G401 (cell line): ENCODE results near the gene ANAPC5. TPM values are rescaled to one million over a fixed set of nuclear protein-coding genes. Genes with fewer than 3 reads are reported as not detected.
A peak's percentile ranks its signal among the peaks of the same experiment; 100 is the strongest.
"Not testable (repeated sequence)": the region's sequence is repeated elsewhere in the genome, so short reads cannot be mapped to it uniquely, and the experiment has no call there.

Experiments
- DNase-seq: peaks from one replicate; pipeline ENCODE4 v3.0.0-alpha.2; 2015; ENCODE audit warnings: low spot score
- in situ Hi-C: cut with HindIII; loops from 2 replicates; pipeline ENCODE4 v1.10.0; 2016; ENCODE audit warnings: low sequenced_read_pairs, mixed read lengths
- total RNA-seq: library from RNA; depleted of rRNA; stranded (reverse); fragments of >200 nt; shearing (Covaris generic); gene quantifications from 2 replicates; pipeline ENCODE4 v1.2.3, GENCODE V29; 2014

ANAPC5 gene
- total RNA-seq, 1 experiment from 2014 or later = 154 TPM

DNA sequence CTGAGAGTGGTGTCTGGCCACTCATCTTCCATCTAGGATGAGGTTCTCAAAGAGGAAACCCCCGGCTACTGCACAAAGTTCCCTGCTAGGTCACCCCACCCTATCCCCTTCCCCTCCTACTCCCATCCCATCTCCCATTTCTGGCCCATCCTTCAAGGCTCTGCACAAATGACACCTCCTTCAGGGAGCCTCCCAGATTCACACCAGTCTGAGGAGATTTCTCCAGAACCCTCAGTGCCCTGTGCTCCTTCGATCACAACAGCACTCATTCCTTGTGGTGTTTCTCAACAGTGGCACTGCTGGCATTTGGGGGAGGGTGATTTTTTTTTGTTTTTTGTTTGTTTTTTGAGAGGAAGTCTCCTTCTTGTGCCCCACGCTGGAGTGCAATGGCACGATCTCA, 58.6 kb downstream of the ANAPC5 start:
- no peak for DNase-seq
- in situ Hi-C loops = no loop called here

DNA sequence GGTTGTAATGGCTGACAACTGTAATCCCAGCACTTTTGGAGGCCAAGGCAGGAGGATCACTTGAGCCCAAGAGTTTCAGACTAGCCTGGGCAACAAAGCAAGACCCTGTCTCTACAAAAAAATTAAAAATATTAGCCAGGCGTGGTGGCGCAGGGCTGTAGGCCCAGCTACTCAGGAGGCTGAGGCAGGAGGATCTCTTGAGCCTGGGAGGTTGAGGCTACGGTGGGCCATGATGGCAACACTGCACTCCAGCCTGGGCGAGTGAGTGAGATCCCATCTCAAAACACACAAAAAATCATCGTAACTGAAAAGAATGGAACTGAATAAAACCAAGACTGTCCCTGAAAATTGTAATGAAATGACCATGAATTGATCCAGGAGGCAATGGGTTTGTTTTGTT, 61.8 kb downstream of the ANAPC5 start:
- in situ Hi-C loops = no loop called here
- DNase-seq = no peak

DNA sequence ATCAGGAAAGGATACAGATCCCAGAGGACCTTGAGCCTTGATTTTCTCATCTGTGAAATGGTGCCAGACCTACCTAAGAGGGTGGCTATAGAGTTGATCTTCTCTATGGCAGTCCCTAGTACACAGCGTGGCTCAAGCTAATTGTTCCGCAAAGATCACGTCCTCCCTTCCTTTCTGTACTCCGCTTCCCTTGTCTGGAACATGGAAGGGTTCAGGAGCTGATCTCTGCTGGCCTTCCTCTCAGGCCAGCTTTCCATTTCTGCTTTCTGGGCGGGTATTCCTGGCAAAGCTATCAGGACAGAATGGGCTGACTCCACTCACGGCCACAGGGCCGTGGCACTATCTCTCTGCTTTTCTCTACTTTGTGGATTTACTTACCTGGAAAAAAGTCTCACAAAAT, 62.2 kb downstream of the ANAPC5 start:
- in situ Hi-C loops = no loop called here
- DNase-seq = peak; percentile 74

DNA sequence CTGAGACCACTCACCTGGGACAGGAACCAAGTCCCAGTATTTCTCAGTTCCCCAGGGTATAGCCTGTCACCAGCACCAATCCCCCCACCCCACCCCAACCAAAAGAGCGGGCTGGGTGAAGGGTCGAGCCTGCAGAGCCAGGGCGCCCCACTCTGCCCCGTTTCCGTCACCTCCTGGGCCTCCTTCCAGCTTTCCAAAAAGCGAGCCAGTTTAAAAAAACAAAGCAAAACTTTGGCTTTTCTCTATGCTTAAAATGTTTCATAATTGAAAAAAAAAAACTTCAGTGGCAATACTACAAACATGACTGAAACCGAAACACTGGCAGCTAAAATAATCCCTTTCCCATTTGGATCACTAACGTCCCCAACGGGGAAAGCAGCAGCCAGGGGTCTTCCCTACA, 63.2 kb downstream of the ANAPC5 start:
- DNase-seq = no peak
- in situ Hi-C loops = no loop called here

DNA sequence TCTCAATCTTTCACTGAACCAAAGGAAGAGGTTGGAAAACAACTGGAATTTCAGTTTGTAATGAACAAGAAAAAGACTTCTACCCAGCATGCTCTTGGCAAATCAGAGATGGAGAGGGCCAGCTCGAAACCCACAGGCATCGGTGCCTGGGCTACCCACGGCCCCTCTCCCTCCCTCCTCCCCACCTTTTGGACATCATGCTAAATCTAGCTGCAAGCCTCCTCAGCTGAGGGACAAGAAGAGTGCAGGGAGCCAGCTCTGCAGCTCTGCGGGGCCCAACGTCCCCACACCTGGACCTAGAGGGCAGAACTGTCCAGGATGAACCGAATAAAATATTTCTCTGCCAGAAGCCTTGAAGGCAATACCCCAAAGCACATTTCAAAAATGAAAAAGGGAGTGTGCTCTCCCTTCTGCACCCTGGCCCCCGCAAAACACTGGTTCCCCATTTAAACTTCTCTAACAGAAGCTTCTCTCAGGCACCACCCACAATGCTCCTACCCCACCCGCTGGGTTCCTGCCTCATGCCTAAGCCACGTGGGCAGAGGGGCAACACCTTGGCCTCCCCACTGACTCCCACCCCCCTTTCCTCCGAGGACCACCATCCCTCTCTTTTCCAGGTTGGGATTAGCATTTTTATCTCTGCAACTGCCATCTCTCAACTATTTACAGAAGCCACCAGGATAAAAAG, 63.9 kb downstream of the ANAPC5 start:
- peak; percentile 41 for DNase-seq

DNA sequence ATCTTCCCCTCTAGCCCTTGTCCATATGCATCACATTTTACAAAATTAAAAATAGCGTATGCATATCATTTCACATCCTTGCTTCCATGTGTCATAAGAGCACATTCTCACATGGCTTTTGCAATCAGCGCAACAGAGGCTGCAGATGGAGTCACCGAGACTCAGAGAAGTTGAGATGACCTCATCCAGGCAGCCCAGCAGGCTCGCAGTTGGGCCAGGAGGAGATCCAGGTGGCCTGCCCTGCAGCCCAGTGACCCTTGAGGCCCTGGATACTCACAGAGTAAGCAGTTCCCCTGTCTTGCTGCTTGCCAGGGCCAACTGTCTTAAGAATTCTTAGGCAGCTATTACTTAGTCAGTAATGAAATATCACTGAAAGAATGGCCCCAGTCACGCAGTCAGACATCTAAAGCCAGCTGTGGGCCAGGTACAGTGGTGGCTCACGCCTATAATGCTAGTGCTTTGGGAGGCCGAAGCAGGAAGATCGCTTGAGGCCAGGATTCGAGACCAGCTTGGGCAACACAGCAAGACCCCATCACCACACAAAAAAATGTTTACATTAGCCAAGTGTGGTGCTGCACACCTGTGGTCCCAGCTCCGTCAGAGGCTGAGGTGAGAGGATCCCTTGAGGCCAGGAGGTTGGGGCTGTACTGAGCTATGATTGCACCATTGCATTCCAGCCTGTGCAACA, 64.8 kb downstream of the ANAPC5 start:
- peak; percentile 91 for DNase-seq
- in situ Hi-C loops = no loop called here

More for the DNA sequence above, 63.9 kb downstream of the ANAPC5 start:
- in situ Hi-C loops = no loop called here

DNA sequence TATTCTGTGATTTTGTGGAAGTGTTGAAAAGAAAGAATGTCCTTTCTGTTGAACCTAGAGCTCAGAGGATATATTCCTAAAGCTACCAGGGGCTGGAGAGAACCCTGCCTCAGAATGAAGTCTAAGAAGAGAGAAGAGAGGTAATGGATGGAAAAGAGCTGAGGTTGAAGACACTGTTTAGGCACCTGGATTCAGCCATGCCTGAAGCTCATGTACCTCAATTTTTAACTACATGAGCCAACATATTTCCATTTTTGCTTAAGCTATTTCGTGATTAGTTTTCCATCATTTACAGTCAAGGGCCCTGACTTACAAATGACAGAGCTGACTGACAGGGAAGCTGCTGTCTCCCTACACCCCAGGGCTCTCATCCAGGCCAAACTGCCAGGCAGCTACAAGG, 66.4 kb downstream of the ANAPC5 start:
- in situ Hi-C loops = no loop called here

DNA sequence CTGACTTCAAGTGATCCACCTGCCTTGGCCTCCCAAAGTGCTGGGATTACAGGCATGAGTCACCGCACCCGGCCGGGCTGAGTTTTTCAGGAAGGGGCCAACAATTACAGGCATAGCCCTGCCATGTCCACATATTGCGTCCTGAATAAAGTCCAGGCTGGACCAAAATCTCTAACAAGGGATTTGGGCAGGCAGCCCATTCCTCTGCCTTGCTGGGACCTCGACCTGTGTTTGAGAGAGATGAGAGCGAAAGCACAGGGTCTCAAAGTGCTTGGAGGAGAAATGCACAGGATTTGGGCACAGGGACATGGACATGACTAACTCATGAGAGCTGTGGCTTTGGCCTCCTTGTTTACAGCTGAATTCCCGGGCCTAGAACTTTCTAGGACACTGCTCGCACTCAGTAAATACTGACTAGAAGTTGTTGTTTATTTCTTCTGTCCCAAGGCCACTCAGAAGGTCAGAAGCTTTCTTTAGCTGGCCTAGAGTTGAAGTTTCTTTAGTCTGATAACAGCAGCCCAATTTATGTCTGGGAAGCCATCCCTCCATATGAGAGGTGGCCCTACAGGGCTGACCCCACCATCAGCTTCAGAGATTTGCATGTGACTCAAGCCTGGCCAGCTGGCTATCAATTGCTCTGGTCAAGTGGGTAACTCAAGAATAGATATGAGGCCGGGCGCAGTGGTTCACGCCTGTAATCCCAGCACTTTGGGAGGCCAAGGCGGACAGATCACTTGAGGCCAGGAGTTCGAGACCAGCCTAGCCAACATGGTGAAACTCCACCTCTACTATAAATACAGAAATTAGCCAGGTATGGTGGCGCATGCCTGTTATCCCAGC, 67.4 kb downstream of the ANAPC5 start:
- peak; percentile 59 for DNase-seq

More for the DNA sequence above, 66.4 kb downstream of the ANAPC5 start:
- no peak for DNase-seq

DNA sequence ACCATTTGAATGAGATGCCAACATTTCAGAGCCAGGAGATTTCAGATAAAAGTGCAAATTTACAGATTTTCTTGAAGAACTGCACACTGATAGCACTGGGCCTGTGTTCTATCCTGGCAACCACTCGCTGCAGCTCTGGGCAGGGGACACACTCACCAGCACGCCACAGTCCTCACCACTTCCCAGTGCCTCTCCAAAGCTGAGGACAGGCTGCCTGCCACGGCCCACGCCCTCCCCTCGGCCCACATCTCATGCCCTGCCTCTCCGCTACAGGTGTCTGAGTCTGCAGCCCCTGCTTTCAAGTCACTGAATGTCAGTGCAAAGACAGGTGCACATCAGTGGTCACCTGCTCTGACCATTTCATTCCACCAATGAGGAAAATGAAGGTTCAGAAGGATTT, 68.4 kb downstream of the ANAPC5 start:
- in situ Hi-C loops = no loop called here
- peak; percentile 15 for DNase-seq

More for the DNA sequence above, 67.4 kb downstream of the ANAPC5 start:
- in situ Hi-C loops = no loop called here

DNA sequence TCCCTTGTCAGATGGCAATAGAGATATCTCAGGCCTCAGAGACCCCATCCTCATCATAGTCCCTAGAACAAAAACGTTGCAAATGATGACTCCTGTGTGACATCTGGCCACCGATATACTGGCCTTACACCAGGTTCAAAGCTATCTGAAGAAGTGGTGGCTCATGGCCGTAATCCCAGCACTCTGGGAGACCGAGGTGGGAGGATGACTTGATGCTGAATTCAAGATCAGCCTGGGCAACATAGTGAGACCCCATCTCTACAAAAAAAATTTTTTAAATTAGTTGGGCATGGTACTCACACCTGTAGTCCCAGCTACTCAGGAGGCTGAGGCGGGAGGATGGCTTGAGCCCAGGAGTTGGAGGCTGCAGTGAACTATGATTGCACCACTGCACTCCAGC, 68.8 kb downstream of the ANAPC5 start:
- peak; percentile 6 for DNase-seq
- in situ Hi-C loops = no loop called here

DNA sequence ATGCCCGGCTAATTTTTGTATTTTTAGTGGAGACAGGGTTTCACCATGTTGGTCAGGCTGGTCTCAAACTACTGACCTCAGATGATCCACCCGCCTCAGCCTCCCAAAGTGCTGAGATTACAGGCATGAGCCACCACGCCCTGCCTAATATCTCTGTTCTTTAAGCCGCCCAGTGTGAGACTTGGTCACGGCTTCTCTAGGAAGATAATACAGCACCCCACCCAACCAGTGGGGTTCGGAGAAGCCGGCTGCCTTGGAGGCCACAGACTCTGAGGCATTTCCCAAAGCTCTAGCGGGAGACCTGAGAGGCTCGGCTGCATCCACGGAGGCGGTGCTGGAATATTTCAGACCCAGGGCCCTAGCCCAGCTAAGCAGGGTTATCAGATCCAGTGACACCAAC, 69.3 kb downstream of the ANAPC5 start:
- peak; percentile 3 for DNase-seq
- in situ Hi-C loops = not testable (repeated sequence)

DNA sequence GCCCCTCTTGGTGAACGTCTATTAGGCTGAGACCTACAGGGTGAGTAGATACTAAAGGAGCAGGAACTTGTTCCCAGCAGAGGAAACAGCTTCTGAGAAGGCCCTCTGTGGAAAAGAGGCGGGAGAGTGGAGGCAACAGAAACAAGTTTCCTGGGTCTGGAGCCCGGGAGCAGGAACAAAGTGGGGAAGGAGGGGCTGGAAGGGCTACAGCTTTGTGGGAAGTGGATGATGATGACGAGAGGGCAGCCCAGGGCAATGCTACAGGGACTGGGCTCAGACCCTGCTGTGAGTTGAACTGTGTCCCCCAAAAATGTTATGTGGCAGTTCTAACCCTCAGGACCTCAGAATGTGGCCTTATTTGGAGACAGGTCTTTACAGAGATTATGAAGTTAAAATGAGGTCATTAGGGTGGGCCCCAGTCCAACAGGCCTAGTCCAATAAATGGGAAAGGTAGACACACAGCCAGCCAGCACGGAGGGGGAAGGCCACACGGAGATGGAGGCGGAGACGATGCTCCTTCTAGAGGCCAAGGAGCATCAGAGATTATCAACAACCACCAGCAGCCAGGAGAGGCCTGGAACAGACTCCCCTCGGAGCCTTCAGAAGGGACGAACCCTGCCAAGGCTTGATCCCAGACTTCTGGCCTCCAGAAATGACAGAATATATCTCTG, 70.0 kb downstream of the ANAPC5 start:
- in situ Hi-C loops = no loop called here

DNA sequence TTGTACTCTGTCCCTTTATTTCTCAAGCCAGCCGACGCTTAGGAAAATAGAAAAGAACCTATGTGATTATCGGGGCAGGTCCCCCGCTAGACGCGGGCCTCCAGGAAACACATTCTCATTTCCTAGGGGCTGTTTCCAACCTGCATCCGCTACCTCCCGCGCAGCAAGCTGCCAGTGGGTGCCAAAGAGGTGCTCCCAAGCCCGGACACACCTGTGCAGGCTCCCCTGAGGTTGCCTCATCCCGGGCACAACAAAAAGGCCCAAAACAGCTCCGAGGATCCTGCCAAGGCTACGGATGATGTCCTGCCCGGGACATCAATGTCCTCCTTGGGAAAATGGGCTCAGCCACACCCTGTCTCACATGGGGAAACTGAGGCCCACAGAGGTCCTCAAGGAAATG, 71.1 kb downstream of the ANAPC5 start:
- in situ Hi-C loops = not testable (repeated sequence)
- peak; percentile 5 for DNase-seq

More for the DNA sequence above, 70.0 kb downstream of the ANAPC5 start:
- peak; percentile 70 for DNase-seq

DNA sequence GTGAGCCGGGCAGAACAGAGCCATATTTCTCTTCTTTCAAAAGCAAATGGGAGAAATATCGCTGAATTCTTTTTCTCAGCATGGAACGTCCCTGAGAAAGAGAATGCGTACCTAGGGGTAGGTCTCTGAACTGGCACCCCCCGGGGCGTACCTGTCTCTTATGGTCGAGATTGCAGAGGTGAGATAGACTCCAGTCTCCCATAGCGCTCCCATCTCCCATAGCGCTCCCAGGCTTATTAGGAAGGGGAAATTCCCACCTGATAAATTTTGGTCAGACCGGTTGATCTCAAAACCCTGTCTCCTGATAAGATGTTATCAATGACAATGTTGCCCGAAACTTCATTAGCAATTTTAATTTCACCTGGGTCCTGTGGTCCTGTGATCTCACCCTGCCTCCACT, 71.7 kb downstream of the ANAPC5 start:
- DNase-seq = peak; percentile 6
- in situ Hi-C loops = not testable (repeated sequence)

DNA sequence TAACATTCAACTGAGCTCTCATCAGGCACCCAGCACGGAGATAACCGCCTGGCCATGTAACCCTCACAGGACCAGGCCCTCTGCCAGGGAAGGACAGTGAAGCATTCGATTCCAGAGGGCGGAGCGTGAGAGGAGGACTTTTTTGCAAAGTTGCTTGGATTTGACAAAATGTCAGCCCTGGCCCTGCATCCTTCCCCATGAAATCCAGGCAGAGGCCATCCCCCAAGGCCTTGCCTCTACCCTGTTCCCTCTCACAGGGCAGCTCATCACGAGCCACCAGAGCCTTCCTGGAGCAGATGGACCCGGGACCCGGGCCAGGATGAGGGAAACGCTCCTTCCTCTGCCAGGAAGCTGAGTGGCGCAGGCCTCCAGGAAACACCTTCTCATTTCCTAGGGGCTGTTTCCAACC, 72.7 kb downstream of the ANAPC5 start:
- in situ Hi-C loops = no loop called here
- DNase-seq = peak; percentile 98

DNA sequence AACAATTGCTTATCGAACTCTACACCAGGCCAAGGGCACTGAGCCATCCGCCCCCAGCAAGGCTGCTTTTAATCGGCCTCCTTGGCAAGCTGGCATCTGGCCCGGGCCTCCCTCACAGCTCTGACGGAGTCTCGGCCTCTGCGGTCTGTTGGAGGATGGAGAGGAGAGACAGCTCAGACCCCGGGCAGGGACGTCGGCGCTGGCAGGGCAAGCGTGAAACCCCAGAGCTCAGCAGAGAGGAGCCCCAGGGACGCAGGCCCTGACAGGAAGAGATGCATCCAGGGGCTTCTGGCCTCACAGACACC, 73.2 kb downstream of the ANAPC5 start:
- no peak for DNase-seq
- in situ Hi-C loops = no loop called here

DNA sequence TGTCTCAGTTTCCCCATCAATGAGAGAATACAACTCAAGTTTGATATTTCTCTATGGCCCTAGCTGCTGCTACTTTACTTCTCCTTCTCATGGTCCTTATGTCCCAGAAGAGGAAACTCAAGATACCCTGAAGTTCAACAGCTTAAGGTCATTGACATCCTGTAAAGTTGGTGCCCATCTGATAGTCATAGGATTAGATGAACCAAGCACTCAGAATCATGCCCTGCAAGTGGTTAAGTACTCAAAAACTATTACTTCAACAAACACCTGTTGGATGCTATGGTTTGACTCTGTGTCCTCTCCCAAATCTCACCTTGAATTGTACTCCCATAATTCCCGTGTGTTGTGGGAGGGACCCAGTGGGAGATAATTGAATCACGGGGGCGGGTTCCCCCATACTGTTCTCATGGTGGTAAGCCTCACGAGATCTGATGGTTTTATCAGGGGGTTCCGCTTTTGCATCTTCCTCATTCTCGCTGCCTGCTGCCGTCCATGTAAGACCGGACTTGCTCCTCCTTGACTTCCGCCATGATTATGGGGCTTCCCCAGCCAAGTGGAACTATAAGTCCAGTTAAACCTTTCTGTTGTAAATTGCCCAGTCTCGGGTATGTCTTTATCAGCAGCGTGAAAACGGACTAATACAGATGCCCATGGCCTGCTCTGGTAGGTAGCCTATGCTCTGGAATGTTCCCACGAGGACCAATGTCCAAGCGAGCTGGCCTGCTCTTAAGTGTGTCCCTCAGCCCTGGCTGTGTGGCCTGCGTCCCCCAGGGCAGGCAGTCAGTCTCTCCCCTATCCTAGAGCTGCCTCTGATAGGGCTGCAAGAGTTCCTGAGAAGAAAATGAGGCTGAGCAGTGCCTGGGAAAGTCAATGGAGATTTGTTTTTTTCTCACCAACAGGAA, 73.8 kb downstream of the ANAPC5 start:
- in situ Hi-C loops = no loop called here

DNA sequence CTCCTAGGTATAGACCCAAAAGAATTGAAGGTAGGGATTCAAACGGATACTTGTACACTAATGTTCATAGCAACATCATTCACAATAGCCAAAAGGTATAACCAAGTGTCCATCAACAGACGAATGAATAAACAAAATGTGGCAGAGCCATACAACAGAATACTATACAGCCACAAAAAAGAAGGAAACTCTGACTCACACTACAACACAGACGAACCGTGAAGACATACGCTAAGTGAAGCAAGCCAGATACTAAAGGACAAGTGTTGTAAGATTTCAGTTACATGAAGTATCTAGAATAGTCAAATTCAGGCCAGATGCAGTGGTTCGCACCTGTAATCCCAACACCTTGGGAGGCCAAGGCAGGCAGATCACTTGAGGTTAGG, 74.8 kb downstream of the ANAPC5 start:
- in situ Hi-C loops = no loop called here
- DNase-seq = no peak

More for the DNA sequence above, 73.8 kb downstream of the ANAPC5 start:
- DNase-seq = peak; percentile 1
